SIG-M5 treated with dmso at 0.1 percent for 504 hours (cell line): Measurements from ENCODE around the gene ARPP21.

Source experiments
- DNase-seq: peaks from one replicate; lab custom pipeline; 2025; ENCODE audit not compliant: unreplicated experiment; lab: John Stamatoyannopoulos, UW

The ARPP21 gene

GRCh38 chr3:35641331-35641730, 2.0 kb downstream of the ARPP21 start:
- DNase-seq = no peak

DNA sequence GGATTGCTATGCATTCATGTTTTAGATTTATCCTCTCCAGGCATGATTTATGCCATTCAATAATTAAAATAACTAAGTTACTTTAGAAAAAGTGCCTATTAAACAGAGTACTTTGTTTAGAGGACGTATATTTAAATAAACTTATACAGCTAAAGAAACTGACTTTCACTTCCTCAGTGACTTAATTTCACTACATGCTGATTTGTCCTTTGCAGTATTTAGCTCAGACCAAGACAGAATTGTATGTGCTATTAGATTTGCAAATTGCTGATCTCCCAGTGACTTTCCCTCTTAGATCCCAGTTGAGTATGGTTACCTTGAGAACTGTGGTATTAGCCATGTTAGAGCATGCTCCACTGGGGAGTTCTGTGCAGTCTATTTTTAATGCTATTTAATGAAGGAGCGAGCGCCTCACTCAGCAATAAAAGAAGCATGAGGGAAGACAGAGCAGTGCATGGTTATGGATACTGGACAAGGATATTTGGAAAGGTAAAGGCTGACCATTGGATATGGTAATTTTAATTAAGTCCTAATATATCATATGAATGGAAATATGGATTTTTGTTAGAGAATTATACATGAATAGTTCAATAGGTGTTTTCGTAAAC, 2.7 kb downstream of the ARPP21 start:
- DNase-seq = no peak

DNA sequence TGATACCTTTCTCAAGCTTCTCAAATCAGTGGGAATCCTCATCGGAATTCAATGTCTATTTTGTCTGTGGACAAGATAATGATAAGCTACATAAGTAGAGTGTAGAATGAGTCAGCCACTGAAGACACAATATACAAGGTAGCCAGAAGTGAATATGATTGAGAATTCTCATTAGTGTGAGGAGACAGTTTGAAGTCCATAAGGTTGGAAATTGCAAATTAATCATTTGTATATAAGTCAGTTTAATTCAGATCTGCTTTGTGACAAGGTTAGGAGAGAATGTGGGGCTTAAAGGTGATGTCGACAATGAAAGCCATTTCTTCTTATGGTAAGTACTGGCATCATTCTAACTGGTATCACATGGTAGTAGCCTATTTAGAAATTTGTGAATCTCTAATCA, 4.2 kb downstream of the ARPP21 start:
- no peak for DNase-seq

DNA sequence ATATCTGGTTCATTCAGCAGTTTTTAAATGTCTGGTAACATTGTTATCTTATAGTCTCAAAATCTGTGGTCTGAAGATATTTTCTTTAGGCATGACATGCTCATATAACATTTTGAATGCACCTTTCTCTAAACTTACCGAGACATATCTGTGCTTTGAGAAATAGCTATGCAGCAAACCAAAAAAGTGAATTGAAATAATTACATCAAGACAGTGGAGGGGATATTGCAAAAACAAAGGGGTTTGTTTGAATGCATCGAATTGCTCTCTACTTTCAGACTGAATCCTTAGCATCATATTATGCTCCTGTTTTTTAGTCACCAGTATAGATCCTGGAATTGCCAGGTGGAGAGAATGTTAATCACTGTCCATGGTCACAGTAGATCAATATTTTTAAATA, 5.1 kb downstream of the ARPP21 start:
- DNase-seq = no peak

- no peak for DNase-seq
These were observed 5.9 kb downstream of the ARPP21 start for GRCh38 chr3:35645189-35645588.

GRCh38 chr3:35646081-35646480, 6.8 kb downstream of the ARPP21 start:
- DNase-seq = no peak

- DNase-seq = no peak
These were observed 8.1 kb downstream of the ARPP21 start for GRCh38 chr3:35647461-35647860.

DNA sequence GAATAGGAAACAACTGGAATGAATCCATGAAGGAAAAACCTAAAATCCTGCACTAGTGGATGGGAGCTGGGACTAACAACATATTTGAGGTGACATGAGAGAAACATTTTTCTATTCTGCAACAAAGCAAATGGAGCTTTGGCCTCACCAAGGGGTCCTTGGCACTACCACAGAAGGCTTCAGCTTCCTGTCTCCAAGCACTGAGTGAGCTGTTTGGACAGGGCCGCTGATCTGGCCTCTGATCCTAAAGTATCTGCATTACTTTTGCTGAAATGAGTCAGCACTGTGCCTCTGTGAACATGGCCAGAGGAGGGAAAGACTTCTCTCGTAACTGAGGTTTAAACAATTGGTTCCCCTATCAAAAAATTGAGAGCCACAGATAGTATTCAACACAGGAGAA, 9.0 kb downstream of the ARPP21 start:
- DNase-seq = no peak

DNA sequence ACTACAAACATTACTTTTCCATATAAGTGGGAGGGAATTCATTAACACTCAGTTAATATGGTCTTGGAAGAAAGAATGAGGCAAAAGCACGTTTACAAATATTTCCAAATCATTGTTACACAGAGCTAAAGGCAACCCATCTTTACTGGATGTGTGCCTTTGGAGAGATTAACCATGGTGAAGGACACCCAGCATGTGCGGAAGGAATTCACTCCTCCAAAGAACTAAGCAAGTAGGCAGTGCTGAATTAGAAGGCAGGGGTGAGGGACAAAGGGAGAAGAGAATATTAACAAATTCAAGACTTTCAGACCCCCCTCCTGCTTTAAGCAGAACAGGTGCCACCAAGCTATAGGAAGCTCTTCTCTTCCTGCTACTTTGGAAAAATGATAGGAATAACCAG, 10.1 kb downstream of the ARPP21 start:
- no peak for DNase-seq

- DNase-seq = no peak
These were observed 12.1 kb downstream of the ARPP21 start for GRCh38 chr3:35651426-35651825.

GRCh38 chr3:35651851-35652250, 12.5 kb downstream of the ARPP21 start:
- DNase-seq = no peak

- DNase-seq = no peak
These were observed 14.0 kb downstream of the ARPP21 start for GRCh38 chr3:35653347-35653746.

GRCh38 chr3:35654476-35654875, 15.2 kb downstream of the ARPP21 start:
- no peak for DNase-seq

DNA sequence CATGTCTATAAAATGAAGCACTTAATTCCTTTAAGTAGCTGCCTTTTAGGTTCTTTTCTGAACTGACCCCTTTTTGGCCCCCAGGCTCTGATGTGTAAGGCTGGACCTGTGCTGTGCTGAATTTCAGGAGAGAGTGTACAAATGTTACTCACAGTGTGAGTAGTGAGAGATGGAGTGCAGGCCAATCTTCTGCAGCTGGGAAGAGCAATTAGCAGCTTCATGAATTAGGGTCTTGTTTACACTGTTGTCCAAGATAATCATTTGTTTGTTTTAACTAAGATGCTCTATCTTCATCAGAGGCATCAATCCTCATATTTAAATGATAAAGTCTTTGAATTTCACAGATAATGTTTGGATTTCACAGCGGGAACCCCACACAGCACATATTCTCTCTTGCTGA, 19.4 kb downstream of the ARPP21 start:
- DNase-seq = no peak

- peak; percentile 18 for DNase-seq
These were observed 20.4 kb downstream of the ARPP21 start for GRCh38 chr3:35659768-35660167.

DNA sequence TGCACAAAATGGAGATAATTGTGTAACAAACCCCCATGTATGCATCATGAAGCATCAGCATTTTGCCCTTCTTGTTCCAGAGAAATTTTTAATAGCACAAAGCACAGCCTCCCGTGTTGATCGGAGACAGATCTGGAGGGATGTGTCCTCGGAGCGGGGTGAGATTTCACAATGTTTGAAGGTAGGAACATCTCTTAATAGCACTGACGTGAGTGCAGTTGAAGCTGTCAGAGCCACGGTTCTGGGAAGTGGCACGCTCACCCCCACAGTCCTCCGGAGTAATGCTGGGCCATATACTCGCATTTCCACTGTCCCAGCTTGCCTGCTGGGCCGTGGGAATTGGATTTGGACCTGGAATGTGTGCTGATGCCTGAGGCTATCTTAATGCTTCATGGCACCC, 24.1 kb downstream of the ARPP21 start:
- no peak for DNase-seq

DNA sequence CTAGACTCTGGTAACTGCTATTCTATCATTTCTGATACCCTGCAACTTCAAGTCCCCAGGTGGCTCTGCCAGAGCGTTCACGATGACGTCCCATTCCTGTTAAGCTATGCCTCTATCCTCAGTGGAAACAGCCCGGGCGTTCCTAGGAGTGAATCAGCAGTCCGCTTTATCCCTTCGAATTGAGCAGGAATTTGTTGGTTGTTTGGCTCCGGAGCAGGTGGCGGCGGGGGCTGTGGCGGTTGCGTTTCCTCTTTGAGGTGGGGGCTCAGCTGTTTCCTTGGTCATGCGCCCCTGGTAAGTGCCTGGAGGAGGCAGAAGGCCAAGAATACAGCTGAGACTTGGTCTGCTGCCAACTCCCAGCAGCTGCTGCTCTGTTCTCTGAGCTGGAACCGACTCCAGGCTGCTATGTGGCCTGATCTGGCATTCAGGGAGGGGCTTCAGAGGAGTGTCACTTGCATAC, 25.2 kb downstream of the ARPP21 start:
- DNase-seq = no peak

GRCh38 chr3:35665390-35666055, 26.2 kb downstream of the ARPP21 start:
- no peak for DNase-seq

- no peak for DNase-seq
These were observed 27.6 kb downstream of the ARPP21 start for GRCh38 chr3:35666888-35667287.

- no peak for DNase-seq
These were observed 31.2 kb downstream of the ARPP21 start for GRCh38 chr3:35670408-35670965.

DNA sequence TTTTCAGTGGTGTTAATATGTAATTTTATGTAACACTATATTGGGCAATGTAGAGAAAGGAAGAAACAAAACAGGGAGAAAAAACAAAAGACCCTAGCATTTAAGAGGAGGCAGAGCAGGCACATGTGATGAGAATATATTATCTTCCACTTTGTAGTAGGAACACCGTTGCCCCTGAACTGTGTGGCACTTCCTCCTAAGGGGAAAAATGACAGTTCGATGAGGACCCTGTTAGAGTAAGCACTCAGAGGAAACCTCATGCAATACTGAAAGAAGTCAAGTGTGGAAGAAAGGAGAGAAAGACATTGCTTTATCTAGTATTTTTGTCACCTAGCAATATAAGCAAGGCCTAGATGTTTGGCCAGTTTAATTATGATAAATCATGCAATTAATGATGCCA, 32.2 kb downstream of the ARPP21 start:
- DNase-seq = no peak

GRCh38 chr3:35673017-35673416, 33.7 kb downstream of the ARPP21 start:
- no peak for DNase-seq
